Bronchial epithelial cell (primary cell): ENCODE measurements around the gene VEPH1. TPM values are rescaled to one million over a fixed set of nuclear protein-coding genes. Genes with fewer than 3 reads are reported as not detected.

Experiments
- DNase-seq: peaks from one replicate; pipeline ENCODE4 v3.0.0-alpha.2; 2010; ENCODE audit warnings: low read depth
- FAIRE-seq: peaks from 2 replicates; lab custom pipeline; 2011; peaks lifted over from hg19 to GRCh38; lab: Jason Lieb, UNC
- H3K27me3 ChIP-seq: 2 replicates; pipeline ENCODE4 v1.5.1; 2011; ENCODE audit warnings: low read length; ENCODE audit not compliant: control insufficient read depth, insufficient read depth
- H3K36me3 ChIP-seq: 2 replicates; pipeline ENCODE4 v1.5.1; 2011; ENCODE audit warnings: low read length; ENCODE audit not compliant: control insufficient read depth, insufficient read depth
- H3K4me3 ChIP-seq: 2 replicates; pipeline ENCODE4 v1.5.1; 2011; ENCODE audit warnings: mild to moderate bottlenecking, low read depth, low read length, control low read depth
- total RNA-seq: library from RNA; depleted of rRNA; stranded (reverse); fragments of >200 nt; gene quantifications from 2 replicates; pipeline ENCODE4 v1.2.1, GENCODE V29; 2014
- TF ChIP-seq, protein P1 (sequence below): IDR thresholded peaks from 2 replicates; pipeline ENCODE4 v1.5.1; 2011; ENCODE audit warnings: mild to moderate bottlenecking, moderate library complexity, low read length, control low read depth, inconsistent platforms; ENCODE audit not compliant: insufficient read depth, severe bottlenecking

VEPH1 gene
- total RNA-seq, 1 donor from 2014 or later = 1.3 TPM

DNA sequence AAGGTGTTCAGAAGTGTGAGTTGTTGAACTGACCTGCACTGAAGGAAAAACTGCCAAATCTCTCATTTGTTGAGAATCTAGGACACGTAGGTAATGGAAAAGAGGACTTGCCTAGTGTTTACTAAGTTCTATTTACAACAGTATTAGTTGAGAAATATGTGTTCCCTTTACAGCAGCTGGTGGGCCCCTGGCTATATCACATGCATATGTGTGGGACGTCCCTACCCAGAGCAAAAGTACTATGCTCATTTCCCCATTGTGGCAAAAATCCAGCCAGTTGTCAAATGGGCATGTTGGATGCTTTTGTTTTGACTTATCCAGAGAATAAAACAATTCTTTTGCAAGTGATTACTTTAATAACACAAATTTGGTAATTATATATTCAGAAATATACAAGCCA is 179.9 kb downstream of the VEPH1 start:
- TF ChIP-seq, protein P1, sequence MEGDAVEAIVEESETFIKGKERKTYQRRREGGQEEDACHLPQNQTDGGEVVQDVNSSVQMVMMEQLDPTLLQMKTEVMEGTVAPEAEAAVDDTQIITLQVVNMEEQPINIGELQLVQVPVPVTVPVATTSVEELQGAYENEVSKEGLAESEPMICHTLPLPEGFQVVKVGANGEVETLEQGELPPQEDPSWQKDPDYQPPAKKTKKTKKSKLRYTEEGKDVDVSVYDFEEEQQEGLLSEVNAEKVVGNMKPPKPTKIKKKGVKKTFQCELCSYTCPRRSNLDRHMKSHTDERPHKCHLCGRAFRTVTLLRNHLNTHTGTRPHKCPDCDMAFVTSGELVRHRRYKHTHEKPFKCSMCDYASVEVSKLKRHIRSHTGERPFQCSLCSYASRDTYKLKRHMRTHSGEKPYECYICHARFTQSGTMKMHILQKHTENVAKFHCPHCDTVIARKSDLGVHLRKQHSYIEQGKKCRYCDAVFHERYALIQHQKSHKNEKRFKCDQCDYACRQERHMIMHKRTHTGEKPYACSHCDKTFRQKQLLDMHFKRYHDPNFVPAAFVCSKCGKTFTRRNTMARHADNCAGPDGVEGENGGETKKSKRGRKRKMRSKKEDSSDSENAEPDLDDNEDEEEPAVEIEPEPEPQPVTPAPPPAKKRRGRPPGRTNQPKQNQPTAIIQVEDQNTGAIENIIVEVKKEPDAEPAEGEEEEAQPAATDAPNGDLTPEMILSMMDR = no peak
- no peak for FAIRE-seq

GRCh38 chr3:157319672-157320071 is 183.5 kb downstream of the VEPH1 start:
- no peak for FAIRE-seq
- H3K36me3 ChIP-seq = no peaks in the 10 kb centered on the region
- no peaks in the 10 kb centered on the region for H3K27me3 ChIP-seq
- H3K4me3 ChIP-seq = no peak overlapping the region
- no peak for DNase-seq
- TF ChIP-seq, protein P1 = no peak

More for the DNA sequence above, 179.9 kb downstream of the VEPH1 start:
- no peak for DNase-seq
- Histone ChIP-seq H3K4me3 (no peak overlapping the region), H3K27me3 (no peaks in the 10 kb centered on the region), H3K36me3 (no peaks in the 10 kb centered on the region)

GRCh38 chr3:157318639-157319288 is 184.5 kb downstream of the VEPH1 start:
- DNase-seq (no peak), FAIRE-seq (no peak)
- no peaks in the 10 kb centered on the region for H3K27me3 ChIP-seq
- no peaks in the 10 kb centered on the region for H3K36me3 ChIP-seq
- no peak overlapping the region for H3K4me3 ChIP-seq
- TF ChIP-seq, protein P1 = no peak

DNA sequence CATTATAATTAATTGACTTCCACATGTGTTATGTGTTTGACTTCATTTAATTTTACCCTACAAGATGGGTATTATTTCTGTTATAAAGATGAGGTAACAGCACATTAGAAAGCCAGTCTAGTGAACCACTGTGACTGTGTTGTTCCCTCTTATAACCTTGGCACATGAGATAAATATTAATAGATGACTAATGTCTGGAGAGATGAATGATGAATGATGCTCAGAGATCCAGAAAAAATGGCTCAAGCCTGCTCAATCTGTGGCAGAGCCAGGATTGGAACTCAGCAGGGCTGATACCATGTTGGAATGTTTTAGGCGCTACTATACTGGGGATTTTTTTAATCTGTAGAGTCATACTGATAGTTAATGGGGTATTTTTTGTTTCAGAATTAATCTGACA is 185.3 kb downstream of the VEPH1 start:
- H3K4me3 ChIP-seq = no peak overlapping the region
- H3K27me3 ChIP-seq = no peaks in the 10 kb centered on the region
- no peaks in the 10 kb centered on the region for H3K36me3 ChIP-seq
- DNase-seq (peak; percentile 7), FAIRE-seq (no peak)
- TF ChIP-seq, protein P1 = no peak

DNA sequence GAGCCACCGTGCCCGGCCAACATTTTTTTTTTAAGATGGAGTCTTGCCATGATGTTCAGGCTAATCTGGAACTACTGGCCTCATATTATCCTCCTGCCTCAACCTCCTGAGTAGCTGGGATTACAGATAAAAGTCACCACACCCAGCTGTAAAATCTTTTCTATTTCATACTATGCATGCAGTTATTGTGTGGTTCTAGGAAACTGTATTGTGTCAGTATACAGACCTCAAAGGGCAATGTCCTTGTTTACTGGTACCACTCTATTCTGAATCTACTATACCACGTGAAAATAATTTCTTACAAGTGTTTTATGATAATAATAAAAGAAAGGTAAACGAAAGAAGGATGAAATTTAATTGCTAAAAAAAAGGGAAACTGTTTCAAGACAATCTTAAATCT is 190.0 kb downstream of the VEPH1 start:
- TF ChIP-seq, protein P1 = no peak
- DNase-seq = no peak
- no peaks in the 10 kb centered on the region for H3K36me3 ChIP-seq
- H3K27me3 ChIP-seq = no peaks in the 10 kb centered on the region
- FAIRE-seq = no peak
- H3K4me3 ChIP-seq = no peak overlapping the region

DNA sequence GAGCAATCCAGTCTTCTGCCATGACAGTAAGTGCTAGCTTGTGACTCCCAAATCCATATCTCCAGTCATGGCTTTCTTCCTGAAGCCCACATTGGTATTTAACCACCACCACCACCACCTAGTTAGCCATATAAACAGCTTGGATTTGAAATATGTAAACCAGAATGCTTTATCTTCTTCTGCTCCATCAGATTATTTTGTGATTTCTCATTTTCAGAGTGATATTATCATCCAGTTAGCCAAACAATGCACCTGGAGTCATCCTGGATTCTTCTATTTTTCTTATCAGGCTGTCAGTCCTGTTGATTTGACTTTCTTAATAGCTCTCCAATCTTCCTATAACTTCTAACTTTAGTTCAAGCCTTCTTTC is 190.9 kb downstream of the VEPH1 start:
- FAIRE-seq (no peak), DNase-seq (no peak)
- Histone ChIP-seq H3K4me3 (no peak overlapping the region), H3K36me3 (no peaks in the 10 kb centered on the region), H3K27me3 (no peaks in the 10 kb centered on the region)
- TF ChIP-seq, protein P1 = no peak
